Tibial nerve (tissue), 4 donors: ENCODE measurements around the gene CDH4.

Source experiments
- CTCF ChIP-seq, 5 experiments: fragments of 200-600 bp in 3 of 5; fragments of 450-650 bp in 2 of 5; sonication (generic) in 3 of 5; IDR thresholded peaks; one replicate each; pipeline ENCODE4 v1.5.1; 2016 to 2019; ENCODE audit warnings: antibody characterized with exemption in 5 of 5, mild to moderate bottlenecking in 3 of 5, moderate library complexity in 2 of 5
- EP300 ChIP-seq, 2 donors: sonication (generic); formaldehyde crosslinking; IDR thresholded peaks; one replicate each; pipeline ENCODE4 v1.6.1; 2017; ENCODE audit warnings: antibody characterized with exemption in 2 of 2, mild to moderate bottlenecking in 1 of 2
- POLR2A ChIP-seq, 2 donors: fragments of 450-650 bp; IDR thresholded peaks; one replicate each; pipeline ENCODE4 v1.6.1; 2017; ENCODE audit warnings: antibody characterized with exemption in 2 of 2, mild to moderate bottlenecking in 2 of 2, moderate library complexity in 2 of 2

- TF ChIP-seq POLR2A (IDR thresholded peaks at IDR 0.05) (no peak), CTCF (IDR thresholded peaks at IDR 0.05) (no peak), EP300 (IDR thresholded peaks at IDR 0.05) (no peak)
Observed at GRCh38 chr20:61855286-61855685, 603.2 kb downstream of the CDH4 start.
